ENCODE data around the gene HYAL2. TPM values are rescaled to one million over a fixed set of nuclear protein-coding genes. Genes with fewer than 3 reads are reported as not detected.

HYAL2 gene
- total and polyA plus RNA-seq, 8 donors, result 67.2 to 171 (median 91.3) TPM

DNA sequence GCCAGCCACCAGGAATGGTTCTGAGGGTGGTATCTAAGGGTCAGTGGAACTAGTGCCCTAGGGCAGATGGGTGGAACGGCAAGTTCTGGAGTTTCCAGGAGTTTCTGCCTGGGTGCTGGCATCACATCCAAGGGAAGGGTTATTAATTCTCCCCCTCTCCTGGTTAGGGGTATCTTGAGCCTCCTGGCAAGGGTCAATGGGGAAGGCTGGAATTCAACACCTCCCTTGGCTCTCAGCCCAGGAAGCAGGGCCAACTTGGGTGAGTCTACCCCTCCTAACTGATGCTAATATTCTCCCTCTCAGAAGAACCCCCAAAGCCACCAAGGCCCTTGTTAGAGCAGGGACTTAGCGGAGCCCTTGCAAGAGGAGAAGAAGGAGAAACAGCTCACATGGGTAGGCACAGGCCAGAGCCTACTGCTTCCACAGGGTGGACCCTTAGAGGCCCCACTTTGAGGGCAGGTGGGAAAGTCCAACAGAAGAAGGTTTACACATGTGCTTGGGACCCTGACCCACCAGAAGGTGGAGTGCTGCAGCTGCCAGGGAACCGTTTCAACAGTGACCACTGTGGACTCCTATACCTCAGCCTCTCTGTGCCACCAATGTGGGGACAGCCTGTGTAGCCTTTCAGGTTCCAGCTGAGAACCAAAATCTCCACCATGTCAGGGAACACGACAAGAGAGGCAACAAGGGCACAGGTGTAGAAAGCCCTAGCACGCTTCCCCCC is 33.4 kb upstream of the HYAL2 start:
- Histone ChIP-seq H3K4me1 (peaks cover 39 to 71% of the 10 kb centered on the region in 2 donors), H3K9me3 (no peaks in the 10 kb centered on the region), H3K36me3 (peaks cover 4 to 42% of the 10 kb centered on the region in 2 donors), H3K4me3 (peak overlapping the region in 1 of 2 donors; percentile 74), H3K27ac (peak overlapping the region in 1 of 2 donors; percentile 15), H3K27me3 (no peaks in the 10 kb centered on the region)
- TF ChIP-seq, protein P1, sequence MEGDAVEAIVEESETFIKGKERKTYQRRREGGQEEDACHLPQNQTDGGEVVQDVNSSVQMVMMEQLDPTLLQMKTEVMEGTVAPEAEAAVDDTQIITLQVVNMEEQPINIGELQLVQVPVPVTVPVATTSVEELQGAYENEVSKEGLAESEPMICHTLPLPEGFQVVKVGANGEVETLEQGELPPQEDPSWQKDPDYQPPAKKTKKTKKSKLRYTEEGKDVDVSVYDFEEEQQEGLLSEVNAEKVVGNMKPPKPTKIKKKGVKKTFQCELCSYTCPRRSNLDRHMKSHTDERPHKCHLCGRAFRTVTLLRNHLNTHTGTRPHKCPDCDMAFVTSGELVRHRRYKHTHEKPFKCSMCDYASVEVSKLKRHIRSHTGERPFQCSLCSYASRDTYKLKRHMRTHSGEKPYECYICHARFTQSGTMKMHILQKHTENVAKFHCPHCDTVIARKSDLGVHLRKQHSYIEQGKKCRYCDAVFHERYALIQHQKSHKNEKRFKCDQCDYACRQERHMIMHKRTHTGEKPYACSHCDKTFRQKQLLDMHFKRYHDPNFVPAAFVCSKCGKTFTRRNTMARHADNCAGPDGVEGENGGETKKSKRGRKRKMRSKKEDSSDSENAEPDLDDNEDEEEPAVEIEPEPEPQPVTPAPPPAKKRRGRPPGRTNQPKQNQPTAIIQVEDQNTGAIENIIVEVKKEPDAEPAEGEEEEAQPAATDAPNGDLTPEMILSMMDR (IDR thresholded peaks at IDR 0.05), result no peak
- ATAC-seq, result no peak
- peak in 1 of 4 donors; percentile 10 for DNase-seq
- intact Hi-C loops (cut with DNase I), result no loop called here

DNA sequence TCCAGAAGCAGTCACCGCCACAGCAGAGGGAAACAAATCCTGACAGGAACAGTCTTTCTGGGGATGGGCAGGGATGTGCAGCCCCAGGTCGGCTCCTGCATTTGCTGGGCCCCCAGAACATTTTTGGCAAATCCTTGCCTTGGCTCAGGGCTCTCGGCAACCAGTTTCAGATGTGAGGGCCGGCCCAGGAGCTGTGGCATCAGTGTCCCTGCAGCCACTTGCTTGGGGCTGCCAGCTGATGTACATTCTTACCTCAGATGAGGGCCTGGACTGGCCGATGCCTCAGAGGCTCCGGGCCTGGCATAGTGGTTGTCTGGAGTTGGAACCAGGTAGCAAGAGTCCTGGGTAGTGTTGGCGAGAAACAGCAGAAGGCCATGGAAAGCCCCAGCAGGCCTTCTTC is 32.3 kb upstream of the HYAL2 start:
- Histone ChIP-seq H3K36me3 (peaks cover 4 to 42% of the 10 kb centered on the region in 2 donors), H3K4me1 (peaks cover 45 to 79% of the 10 kb centered on the region in 2 donors), H3K9me3 (no peaks in the 10 kb centered on the region), H3K27me3 (no peaks in the 10 kb centered on the region), H3K4me3 (no peak overlapping the region), H3K27ac (no peak overlapping the region)
- DNase-seq, result peak in 1 of 4 donors; percentile 51
- TF ChIP-seq, protein P1 (IDR thresholded peaks at IDR 0.05), result no peak
- intact Hi-C loops (cut with DNase I), result no loop called here
- no peak for ATAC-seq

DNA sequence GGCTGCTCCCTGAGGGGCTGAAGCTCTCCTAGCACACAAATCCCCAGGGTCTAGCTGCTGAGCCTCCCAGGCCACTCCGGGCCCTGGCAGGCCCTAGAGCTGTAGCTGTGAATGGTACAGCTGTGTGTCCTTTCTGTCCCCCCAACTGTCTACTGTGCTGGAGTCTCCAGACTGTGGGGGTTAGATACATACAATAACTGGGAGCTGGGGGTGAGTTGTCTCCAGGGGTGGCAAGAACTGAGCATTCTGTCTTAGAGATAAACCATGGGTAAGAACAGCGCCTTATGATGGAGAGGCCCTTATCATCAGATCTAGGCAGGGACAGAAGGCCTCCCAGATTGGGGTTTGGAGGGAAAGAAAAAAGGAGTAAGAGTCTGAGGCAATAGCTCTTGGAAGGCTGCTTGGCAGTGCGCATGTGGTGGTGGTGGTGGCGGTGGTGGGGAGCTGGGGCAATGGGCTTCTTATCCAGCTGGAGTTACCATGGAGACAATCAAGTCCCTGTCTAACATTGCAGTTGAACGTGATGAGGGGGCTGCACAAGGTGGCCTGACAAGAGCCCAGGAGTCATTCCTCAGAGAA is 31.7 kb upstream of the HYAL2 start:
- Histone ChIP-seq H3K27me3 (no peaks in the 10 kb centered on the region), H3K4me1 (peaks cover 51 to 85% of the 10 kb centered on the region in 2 donors), H3K9me3 (no peaks in the 10 kb centered on the region), H3K27ac (no peak overlapping the region), H3K36me3 (peaks cover 4 to 42% of the 10 kb centered on the region in 2 donors), H3K4me3 (no peak overlapping the region)
- TF ChIP-seq, protein P1 (IDR thresholded peaks at IDR 0.05), result no peak
- intact Hi-C loops (cut with DNase I), result no loop called here
- DNase-seq (peak in 1 of 4 donors; percentile 46), ATAC-seq (no peak)

DNA sequence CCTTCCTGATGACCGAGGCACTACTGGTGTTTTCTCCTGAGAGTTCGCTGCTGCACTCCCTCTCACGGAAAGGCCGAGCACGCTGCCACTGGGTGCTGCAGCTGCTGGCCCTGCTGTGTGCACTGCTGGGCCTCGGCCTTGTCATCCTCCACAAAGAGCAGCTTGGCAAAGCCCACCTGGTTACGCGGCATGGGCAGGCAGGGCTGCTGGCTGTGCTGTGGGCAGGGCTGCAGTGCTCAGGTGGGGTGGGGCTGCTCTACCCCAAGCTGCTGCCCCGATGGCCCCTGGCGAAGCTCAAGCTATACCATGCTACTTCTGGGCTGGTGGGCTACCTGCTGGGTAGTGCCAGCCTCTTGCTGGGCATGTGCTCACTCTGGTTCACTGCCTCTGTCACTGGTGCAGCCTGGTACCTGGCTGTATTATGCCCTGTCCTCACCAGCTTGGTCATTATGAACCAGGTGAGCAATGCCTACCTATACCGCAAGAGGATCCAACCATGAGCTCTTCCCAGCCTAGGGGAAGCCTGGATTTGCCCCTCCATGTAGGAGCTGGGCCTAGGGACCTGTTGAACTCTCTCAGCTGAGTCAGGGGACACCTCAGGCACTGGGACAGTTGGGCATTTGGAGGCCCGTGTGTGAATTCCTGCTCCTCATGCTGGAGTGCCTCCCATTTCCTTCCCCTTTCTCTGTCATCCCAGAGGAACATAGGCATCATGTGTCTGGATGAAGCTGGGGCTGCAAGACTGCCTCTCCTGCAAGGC is 30.9 kb upstream of the HYAL2 start:
- no peak overlapping the region for H3K4me3 ChIP-seq
- DNase-seq (no peak), ATAC-seq (no peak)
- H3K36me3 ChIP-seq, result peaks cover 4 to 48% of the 10 kb centered on the region in 2 donors
- TF ChIP-seq, protein P1 (IDR thresholded peaks at IDR 0.05), result no peak
- intact Hi-C loops (cut with DNase I), result no loop called here
- H3K27me3 ChIP-seq, result no peaks in the 10 kb centered on the region
- H3K9me3 ChIP-seq, result no peaks in the 10 kb centered on the region
- H3K27ac ChIP-seq, result peak overlapping the region in 1 of 2 donors; percentile 15
- peaks cover 50 to 89% of the 10 kb centered on the region in 2 donors for H3K4me1 ChIP-seq

DNA sequence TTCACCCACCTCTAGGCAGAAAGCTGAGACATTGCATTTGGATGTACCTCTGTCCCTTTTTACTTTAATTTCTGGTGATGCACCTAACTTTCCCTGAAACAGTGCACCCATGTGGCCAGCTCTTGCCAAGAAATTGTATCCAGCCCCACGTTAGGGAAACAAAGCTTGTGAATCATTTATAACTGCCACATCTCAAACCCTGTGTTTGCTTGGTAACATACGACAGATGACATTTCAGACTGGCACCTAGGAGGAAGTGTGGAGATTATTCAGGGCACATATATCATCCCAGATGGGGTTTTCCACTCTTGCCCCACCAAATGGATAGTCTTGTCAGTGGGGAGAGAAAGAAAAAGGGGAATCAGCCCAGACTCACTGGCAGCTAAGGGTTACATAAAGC is 30.2 kb upstream of the HYAL2 start:
- DNase-seq (no peak), ATAC-seq (no peak)
- Histone ChIP-seq H3K4me3 (no peak overlapping the region), H3K4me1 (peaks cover 43 to 83% of the 10 kb centered on the region in 2 donors), H3K9me3 (no peaks in the 10 kb centered on the region), H3K27ac (peak overlapping the region in 1 of 2 donors; percentile 15), H3K36me3 (peaks cover 4 to 55% of the 10 kb centered on the region in 2 donors), H3K27me3 (no peaks in the 10 kb centered on the region)
- TF ChIP-seq, protein P1 (IDR thresholded peaks at IDR 0.05), result no peak
- intact Hi-C loops (cut with DNase I), result no loop called here

Measured in left lung (tissue), 10 donors.